ENCODE data around the gene ABR.

ABR gene

GRCh38 chr17:1021147-1021546, 158.6 kb downstream of the ABR start:
- no peak overlapping the region for H3K9ac ChIP-seq (ENCODE audit: low read length)
- H3K36me3 ChIP-seq (ENCODE audit: control insufficient read depth, low read depth, low read length) = no peaks in the 10 kb centered on the region
- H3K27ac ChIP-seq (ENCODE audit: low read length) = no peak overlapping the region
- H3K9me3 ChIP-seq (ENCODE audit: control insufficient read depth, low read depth, low read length) = no peaks in the 10 kb centered on the region
- no peak overlapping the region for H3K4me3 ChIP-seq (ENCODE audit: low read length)
- no peaks in the 10 kb centered on the region for H3K4me1 ChIP-seq (ENCODE audit: control insufficient read depth, low read depth, low read length)
- H3K27me3 ChIP-seq (ENCODE audit: control insufficient read depth, insufficient read depth, low read length) = no peaks in the 10 kb centered on the region

GRCh38 chr17:1019451-1019850, 160.3 kb downstream of the ABR start:
- Histone ChIP-seq H3K27me3 (ENCODE audit: control insufficient read depth, insufficient read depth, low read length) (no peaks in the 10 kb centered on the region), H3K9ac (ENCODE audit: low read length) (no peak overlapping the region), H3K4me3 (ENCODE audit: low read length) (no peak overlapping the region), H3K36me3 (ENCODE audit: control insufficient read depth, low read depth, low read length) (no peaks in the 10 kb centered on the region), H3K4me1 (ENCODE audit: control insufficient read depth, low read depth, low read length) (no peaks in the 10 kb centered on the region), H3K27ac (ENCODE audit: low read length) (no peak overlapping the region), H3K9me3 (ENCODE audit: control insufficient read depth, low read depth, low read length) (no peaks in the 10 kb centered on the region)

GRCh38 chr17:1018547-1018946, 161.2 kb downstream of the ABR start:
- no peaks in the 10 kb centered on the region for H3K4me1 ChIP-seq (ENCODE audit: control insufficient read depth, low read depth, low read length)
- no peak overlapping the region for H3K4me3 ChIP-seq (ENCODE audit: low read length)
- H3K27ac ChIP-seq (ENCODE audit: low read length) = no peak overlapping the region
- no peaks in the 10 kb centered on the region for H3K9me3 ChIP-seq (ENCODE audit: control insufficient read depth, low read depth, low read length)
- no peaks in the 10 kb centered on the region for H3K27me3 ChIP-seq (ENCODE audit: control insufficient read depth, insufficient read depth, low read length)
- no peak overlapping the region for H3K9ac ChIP-seq (ENCODE audit: low read length)
- no peaks in the 10 kb centered on the region for H3K36me3 ChIP-seq (ENCODE audit: control insufficient read depth, low read depth, low read length)

DNA sequence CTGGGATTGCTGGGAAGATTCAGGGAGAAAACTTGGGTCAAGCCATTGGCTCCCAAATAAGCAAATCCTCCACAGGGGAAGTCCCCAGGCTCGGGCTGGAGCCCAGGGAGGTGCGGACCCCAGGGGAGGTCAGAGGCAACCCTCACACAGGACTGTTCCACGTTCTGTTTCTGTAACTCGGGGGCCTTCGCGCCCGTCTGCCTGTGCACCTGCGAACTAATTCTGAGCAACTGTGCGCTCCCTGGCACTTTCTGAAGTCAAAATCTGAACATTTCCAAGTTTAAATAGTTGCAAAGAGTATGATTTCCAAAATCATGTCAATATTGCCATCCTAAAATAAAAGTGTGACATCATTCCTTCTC, 166.1 kb downstream of the ABR start:
- Histone ChIP-seq H3K9me3 (ENCODE audit: control insufficient read depth, low read depth, low read length) (no peaks in the 10 kb centered on the region), H3K4me3 (ENCODE audit: low read length) (no peak overlapping the region), H3K36me3 (ENCODE audit: control insufficient read depth, low read depth, low read length) (no peaks in the 10 kb centered on the region), H3K4me1 (ENCODE audit: control insufficient read depth, low read depth, low read length) (no peaks in the 10 kb centered on the region), H3K9ac (ENCODE audit: low read length) (no peak overlapping the region), H3K27me3 (ENCODE audit: control insufficient read depth, insufficient read depth, low read length) (no peaks in the 10 kb centered on the region), H3K27ac (ENCODE audit: low read length) (no peak overlapping the region)

DNA sequence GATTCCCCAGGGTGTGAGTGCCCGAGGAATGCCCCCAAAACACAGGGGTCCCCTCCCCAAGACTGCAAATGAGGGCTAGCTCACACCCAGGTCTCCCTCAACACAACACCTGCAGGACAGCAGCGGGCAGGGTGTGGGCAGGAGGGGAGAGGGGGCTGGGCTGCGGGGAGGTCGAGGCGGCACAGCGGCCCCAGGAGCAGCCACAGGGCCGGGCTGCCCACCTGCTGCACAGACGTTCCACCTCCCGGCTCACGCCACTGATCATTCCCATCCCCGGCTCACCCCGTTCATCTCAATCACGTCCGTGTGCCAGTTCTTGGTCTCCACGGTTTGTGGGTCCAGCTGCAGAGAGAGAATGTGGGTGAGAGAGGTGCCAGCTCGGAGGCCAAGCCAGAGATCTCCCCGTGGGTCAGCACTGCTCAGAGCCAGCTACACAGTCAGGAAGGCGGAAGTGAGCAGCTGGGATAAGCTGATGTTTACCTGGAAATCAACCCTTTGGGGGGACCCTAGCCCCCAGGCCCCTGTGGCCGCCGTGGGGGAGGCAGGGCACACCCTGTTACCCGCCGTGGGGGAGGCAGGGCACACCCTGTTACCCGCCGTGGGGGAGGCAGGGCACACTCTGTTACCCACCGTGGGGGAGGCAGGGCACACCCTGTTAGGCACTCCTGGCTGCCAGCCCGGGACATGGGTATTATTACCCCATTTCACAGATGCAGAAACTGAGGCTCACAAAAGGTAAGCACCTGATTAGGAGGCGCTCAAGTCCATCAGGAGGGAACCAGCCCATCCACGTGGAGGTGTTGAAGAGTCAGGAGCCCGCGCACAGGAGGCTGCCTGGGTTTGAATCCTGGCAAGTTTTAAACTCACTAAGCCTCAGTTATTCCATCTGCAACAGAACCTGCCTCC, 166.7 kb downstream of the ABR start:
- Histone ChIP-seq H3K4me3 (ENCODE audit: low read length) (no peak overlapping the region), H3K27ac (ENCODE audit: low read length) (no peak overlapping the region), H3K4me1 (ENCODE audit: control insufficient read depth, low read depth, low read length) (no peaks in the 10 kb centered on the region), H3K36me3 (ENCODE audit: control insufficient read depth, low read depth, low read length) (no peaks in the 10 kb centered on the region), H3K9me3 (ENCODE audit: control insufficient read depth, low read depth, low read length) (no peaks in the 10 kb centered on the region), H3K9ac (ENCODE audit: low read length) (no peak overlapping the region), H3K27me3 (ENCODE audit: control insufficient read depth, insufficient read depth, low read length) (no peaks in the 10 kb centered on the region)

DNA sequence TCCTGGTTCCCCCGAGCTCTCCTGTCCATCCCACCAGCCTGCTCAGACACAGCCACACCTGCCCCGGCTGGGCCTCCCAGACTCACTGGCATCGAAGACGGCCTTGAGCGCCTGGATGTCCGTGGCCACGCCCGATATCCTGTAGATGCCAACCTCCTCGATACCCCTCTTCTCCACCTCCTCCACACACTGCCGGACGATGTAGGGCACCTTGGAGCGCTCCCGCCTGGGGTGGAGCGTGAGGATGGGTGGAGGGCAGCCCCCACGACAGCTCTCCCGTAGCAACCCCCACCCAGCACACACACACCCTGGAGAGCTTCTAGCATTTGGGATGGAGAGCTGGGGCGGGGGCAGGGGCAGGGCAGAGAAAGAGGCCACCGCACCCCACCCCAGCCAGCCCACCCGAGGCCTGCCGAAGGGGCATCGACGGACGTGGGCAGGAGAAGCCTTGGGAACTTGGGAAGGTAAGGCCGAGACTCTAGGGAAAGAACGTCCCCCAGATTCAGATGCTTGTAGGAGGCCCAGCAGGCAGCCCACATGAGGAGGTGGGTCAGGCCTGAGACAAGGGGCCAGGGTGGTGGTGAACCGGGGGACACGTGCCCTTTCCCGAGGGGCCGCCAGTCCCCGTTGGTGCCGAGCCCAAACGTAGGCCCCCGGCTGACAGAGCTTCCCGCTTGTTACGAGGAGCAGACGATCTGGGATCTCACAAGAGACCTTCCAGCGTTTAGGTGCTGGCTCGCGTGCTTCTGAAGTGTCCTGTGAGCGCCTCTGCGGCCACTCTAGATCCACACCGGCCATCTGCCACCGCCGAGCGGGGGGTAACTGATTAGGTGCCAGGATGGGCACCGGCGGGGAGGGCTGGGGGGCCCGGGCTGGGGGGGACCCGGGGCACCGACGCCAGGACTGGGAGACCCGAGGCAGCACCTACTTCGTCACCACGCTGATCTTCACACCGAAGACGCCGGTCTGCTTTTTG, 167.7 kb downstream of the ABR start:
- Histone ChIP-seq H3K27me3 (ENCODE audit: control insufficient read depth, insufficient read depth, low read length) (no peaks in the 10 kb centered on the region), H3K4me3 (ENCODE audit: low read length) (no peak overlapping the region), H3K9me3 (ENCODE audit: control insufficient read depth, low read depth, low read length) (no peaks in the 10 kb centered on the region), H3K9ac (ENCODE audit: low read length) (no peak overlapping the region), H3K27ac (ENCODE audit: low read length) (no peak overlapping the region), H3K4me1 (ENCODE audit: control insufficient read depth, low read depth, low read length) (no peaks in the 10 kb centered on the region), H3K36me3 (ENCODE audit: control insufficient read depth, low read depth, low read length) (peaks cover 5% of the 10 kb centered on the region)

DNA sequence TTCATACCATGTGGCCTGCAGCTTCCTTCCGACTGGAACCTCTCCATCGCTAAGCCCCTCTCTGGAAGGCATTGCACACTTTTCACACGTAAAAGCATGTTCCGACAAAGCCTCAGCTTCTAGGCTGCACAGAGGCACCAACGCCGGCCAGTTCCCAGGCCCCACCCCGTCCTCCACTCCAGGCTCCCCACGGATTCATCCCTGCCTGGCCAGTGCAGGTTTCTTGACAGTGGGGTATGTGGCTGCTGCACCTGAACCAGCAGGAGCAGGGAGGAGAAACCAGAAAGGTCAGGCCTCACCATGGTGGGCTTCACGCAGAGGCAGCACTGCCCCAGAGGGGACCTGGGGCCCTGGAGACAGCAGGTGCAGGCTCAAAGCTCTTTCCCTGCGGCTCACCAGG, 168.6 kb downstream of the ABR start:
- peaks cover 5% of the 10 kb centered on the region for H3K36me3 ChIP-seq (ENCODE audit: control insufficient read depth, low read depth, low read length)
- no peaks in the 10 kb centered on the region for H3K9me3 ChIP-seq (ENCODE audit: control insufficient read depth, low read depth, low read length)
- H3K27me3 ChIP-seq (ENCODE audit: control insufficient read depth, insufficient read depth, low read length) = no peaks in the 10 kb centered on the region
- no peaks in the 10 kb centered on the region for H3K4me1 ChIP-seq (ENCODE audit: control insufficient read depth, low read depth, low read length)
- no peak overlapping the region for H3K27ac ChIP-seq (ENCODE audit: low read length)
- no peak overlapping the region for H3K9ac ChIP-seq (ENCODE audit: low read length)
- no peak overlapping the region for H3K4me3 ChIP-seq (ENCODE audit: low read length)

- Histone ChIP-seq H3K36me3 (ENCODE audit: control insufficient read depth, low read depth, low read length) (peaks cover 5% of the 10 kb centered on the region), H3K27ac (ENCODE audit: low read length) (no peak overlapping the region), H3K4me1 (ENCODE audit: control insufficient read depth, low read depth, low read length) (no peaks in the 10 kb centered on the region)
Observed at GRCh38 chr17:1010586-1010985, 169.2 kb downstream of the ABR start.

DNA sequence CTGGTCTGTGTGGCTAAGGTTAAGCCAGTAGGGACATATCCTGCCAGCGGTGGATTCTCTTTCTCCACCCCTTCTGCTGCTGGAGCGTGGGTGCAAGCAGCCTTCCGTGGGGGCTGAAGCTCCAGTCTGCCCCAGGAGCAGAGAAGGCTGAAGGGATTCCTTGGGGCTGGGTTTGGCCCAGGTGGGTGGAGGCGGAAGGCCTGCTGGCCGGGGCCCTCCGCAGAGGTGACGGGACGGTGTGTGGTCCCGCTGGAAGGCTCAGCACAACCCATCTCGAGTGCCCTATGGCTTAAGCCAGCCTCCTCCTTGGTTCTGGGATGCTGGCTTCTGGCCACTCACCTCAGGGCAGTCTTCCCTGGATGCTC, 169.7 kb downstream of the ABR start:
- Histone ChIP-seq H3K4me1 (ENCODE audit: control insufficient read depth, low read depth, low read length) (no peaks in the 10 kb centered on the region), H3K27me3 (ENCODE audit: control insufficient read depth, insufficient read depth, low read length) (no peaks in the 10 kb centered on the region), H3K4me3 (ENCODE audit: low read length) (no peak overlapping the region), H3K36me3 (ENCODE audit: control insufficient read depth, low read depth, low read length) (peaks cover 5% of the 10 kb centered on the region), H3K9ac (ENCODE audit: low read length) (no peak overlapping the region), H3K27ac (ENCODE audit: low read length) (no peak overlapping the region), H3K9me3 (ENCODE audit: control insufficient read depth, low read depth, low read length) (no peaks in the 10 kb centered on the region)

More at GRCh38 chr17:1010586-1010985, 169.2 kb downstream of the ABR start:
- Histone ChIP-seq H3K9me3 (ENCODE audit: control insufficient read depth, low read depth, low read length) (no peaks in the 10 kb centered on the region), H3K9ac (ENCODE audit: low read length) (no peak overlapping the region), H3K27me3 (ENCODE audit: control insufficient read depth, insufficient read depth, low read length) (no peaks in the 10 kb centered on the region), H3K4me3 (ENCODE audit: low read length) (no peak overlapping the region)

GRCh38 chr17:1009229-1010085, 170.3 kb downstream of the ABR start:
- no peaks in the 10 kb centered on the region for H3K27me3 ChIP-seq (ENCODE audit: control insufficient read depth, insufficient read depth, low read length)
- H3K27ac ChIP-seq (ENCODE audit: low read length) = no peak overlapping the region
- H3K4me3 ChIP-seq (ENCODE audit: low read length) = no peak overlapping the region
- peaks cover 5% of the 10 kb centered on the region for H3K36me3 ChIP-seq (ENCODE audit: control insufficient read depth, low read depth, low read length)
- H3K9ac ChIP-seq (ENCODE audit: low read length) = no peak overlapping the region
- no peaks in the 10 kb centered on the region for H3K4me1 ChIP-seq (ENCODE audit: control insufficient read depth, low read depth, low read length)
- H3K9me3 ChIP-seq (ENCODE audit: control insufficient read depth, low read depth, low read length) = no peaks in the 10 kb centered on the region

Measured in iPS-18a (cell line).